H9 (cell line): ENCODE results near the gene TSPAN33. TPM values are rescaled to one million over a fixed set of nuclear protein-coding genes. Genes with fewer than 3 reads are reported as not detected.

Experiments used
- DNase-seq: peaks from one replicate; pipeline ENCODE4 v3.0.0-alpha.2; 2017
- H2AFZ ChIP-seq: one replicate; pipeline ENCODE4 v1.6.1; 2013; ENCODE audit warnings: mild to moderate bottlenecking, low read length, control low read depth, moderate library complexity
- H2AK5ac ChIP-seq: 2 replicates; pipeline ENCODE4 v1.6.1; 2013; ENCODE audit warnings: low read length, control low read depth, mixed read lengths; ENCODE audit not compliant: insufficient read length
- H2BK120ac ChIP-seq: one replicate; pipeline ENCODE4 v1.6.1; 2013; ENCODE audit warnings: low read depth, mild to moderate bottlenecking, low read length, control low read depth, inconsistent platforms; ENCODE audit not compliant: poor library complexity, severe bottlenecking
- H2BK12ac ChIP-seq: 2 replicates; pipeline ENCODE4 v1.6.1; 2013; ENCODE audit warnings: low read length, control low read depth, mixed read lengths, low read depth; ENCODE audit not compliant: insufficient read length
- H2BK15ac ChIP-seq: 2 replicates; pipeline ENCODE4 v1.6.1; 2013; ENCODE audit warnings: low read depth, low read length, control low read depth
- H2BK20ac ChIP-seq: one replicate; pipeline ENCODE4 v1.6.1; 2013; ENCODE audit warnings: low read depth, mild to moderate bottlenecking, low read length, control low read depth, inconsistent platforms; ENCODE audit not compliant: poor library complexity, severe bottlenecking
- H2BK5ac ChIP-seq: 2 replicates; pipeline ENCODE4 v1.6.1; 2013; ENCODE audit warnings: low read length, control low read depth, mixed read lengths; ENCODE audit not compliant: insufficient read length
- H3K14ac ChIP-seq: 2 replicates; pipeline ENCODE4 v1.6.1; 2013; ENCODE audit warnings: low read length, control low read depth; ENCODE audit not compliant: insufficient read depth
- H3K18ac ChIP-seq: 2 replicates; pipeline ENCODE4 v1.6.1; 2013; ENCODE audit warnings: low read depth, mild to moderate bottlenecking, mixed read lengths, low read length, control low read depth; ENCODE audit not compliant: insufficient read length
- H3K23ac ChIP-seq: 2 replicates; pipeline ENCODE4 v1.6.1; 2013; ENCODE audit warnings: low read length, control low read depth, mixed read lengths, low read depth; ENCODE audit not compliant: insufficient read length
- H3K23me2 ChIP-seq: 2 replicates; pipeline ENCODE4 v1.6.1; 2013; ENCODE audit warnings: low read depth, mild to moderate bottlenecking, mixed read lengths, low read length, control low read depth; ENCODE audit not compliant: insufficient read length, poor library complexity, severe bottlenecking
- H3K27ac ChIP-seq: 2 replicates; pipeline ENCODE4 v1.5.1; 2013; ENCODE audit warnings: low read length, control low read depth, mixed read lengths, low read depth; ENCODE audit not compliant: insufficient read length
- H3K27me3 ChIP-seq: 2 replicates; pipeline ENCODE4 v1.6.1; 2013; ENCODE audit warnings: low read length, control low read depth, inconsistent platforms; ENCODE audit not compliant: insufficient read depth
- H3K4ac ChIP-seq: 2 replicates; pipeline ENCODE4 v1.6.1; 2013; ENCODE audit warnings: low read depth, mild to moderate bottlenecking, control low read depth, inconsistent platforms, low read length, moderate library complexity
- H3K4me1 ChIP-seq: 2 replicates; pipeline ENCODE4 v1.6.1; 2013; ENCODE audit warnings: low read length, control low read depth, inconsistent platforms; ENCODE audit not compliant: insufficient read depth
- H3K4me2 ChIP-seq: 2 replicates; pipeline ENCODE4 v1.6.1; 2013; ENCODE audit warnings: low read length, control low read depth, mixed read lengths; ENCODE audit not compliant: insufficient read length, insufficient read depth
- H3K56ac ChIP-seq: 2 replicates; pipeline ENCODE4 v1.6.1; 2013; ENCODE audit warnings: low read depth, mild to moderate bottlenecking, mixed read lengths, low read length, control low read depth; ENCODE audit not compliant: insufficient read length
- H3K79me1 ChIP-seq: 2 replicates; pipeline ENCODE4 v1.6.1; 2013; ENCODE audit warnings: low read depth, mild to moderate bottlenecking, moderate library complexity, low read length, control low read depth, inconsistent platforms; ENCODE audit not compliant: insufficient read depth, poor library complexity, severe bottlenecking
- H3K79me2 ChIP-seq: 2 replicates; pipeline ENCODE4 v1.6.1; 2013; ENCODE audit warnings: low read length, control low read depth, inconsistent platforms; ENCODE audit not compliant: insufficient read depth
- H3K9ac ChIP-seq: 2 replicates; pipeline ENCODE4 v1.6.1; 2013; ENCODE audit warnings: low read length, control low read depth, mixed read lengths; ENCODE audit not compliant: insufficient read length; ENCODE audit errors: extremely low read depth
- H3K9me3 ChIP-seq: one replicate; pipeline ENCODE4 v1.6.1; 2013; ENCODE audit warnings: low read depth, low read length, inconsistent platforms; ENCODE audit not compliant: control insufficient read depth
- H3T11ph ChIP-seq: one replicate; pipeline ENCODE4 v1.6.1; 2013; ENCODE audit warnings: mild to moderate bottlenecking, low read length, control low read depth, inconsistent platforms
- H4K20me1 ChIP-seq: one replicate; pipeline ENCODE4 v1.6.1; 2013; ENCODE audit not compliant: control insufficient read depth, insufficient read length, insufficient read depth
- H4K5ac ChIP-seq: 2 replicates; pipeline ENCODE4 v1.6.1; 2013; ENCODE audit warnings: low read depth, mild to moderate bottlenecking, mixed read lengths, low read length, control low read depth; ENCODE audit not compliant: insufficient read length
- H4K8ac ChIP-seq: replicated peaks from 2 replicates; pipeline ENCODE4 v1.6.1; 2013; ENCODE audit warnings: low read length, control low read depth, mixed read lengths, low read depth; ENCODE audit not compliant: insufficient read length
- H4K91ac ChIP-seq: 2 replicates; pipeline ENCODE4 v1.6.1; 2013; ENCODE audit warnings: low read depth, mild to moderate bottlenecking, moderate library complexity, mixed read lengths, low read length, control low read depth; ENCODE audit not compliant: insufficient read length
- H3K27ac Mint-ChIP-seq, 3 experiments: 2 replicates in 2 of 3; 3 replicates in 1 of 3; pipeline ENCODE4 v1.8.0; 2020 to 2021; ENCODE audit warnings: mixed read lengths in 3 of 3, mild to moderate bottlenecking in 1 of 3, moderate library complexity in 1 of 3
- H3K27me3 Mint-ChIP-seq: 2 replicates; pipeline ENCODE4 v1.8.0; 2021; ENCODE audit warnings: low read depth, mild to moderate bottlenecking, moderate library complexity, mixed read lengths
- H3K36me3 Mint-ChIP-seq, 3 experiments: 2 replicates in 2 of 3; 3 replicates in 1 of 3; pipeline ENCODE4 v1.8.0; 2020 to 2021; ENCODE audit warnings: low read depth in 3 of 3, mixed read lengths in 3 of 3; ENCODE audit not compliant: insufficient read depth in 1 of 3
- H3K4me1 Mint-ChIP-seq, 2 experiments: 2 replicates each; pipeline ENCODE4 v1.8.0; 2020; ENCODE audit warnings: mixed read lengths in 2 of 2
- H3K4me3 Mint-ChIP-seq, 2 experiments: 2 replicates in 1 of 2; 3 replicates in 1 of 2; pipeline ENCODE4 v1.8.0; 2020 to 2021; ENCODE audit warnings: mild to moderate bottlenecking in 2 of 2, mixed read lengths in 2 of 2, moderate library complexity in 1 of 2
- H3K9me3 Mint-ChIP-seq, 2 experiments: 2 replicates in 1 of 2; 3 replicates in 1 of 2; pipeline ENCODE4 v1.8.0; 2020; ENCODE audit warnings: mild to moderate bottlenecking in 2 of 2, mixed read lengths in 2 of 2, moderate library complexity in 1 of 2
- WGBS: extraction: QIAGEN DNeasy Blood & Tissue Kit; methylation state at CpG from one replicate; pipeline ENCODE4 v1.1.7; 2013; ENCODE audit warnings: missing lambda C conversion rate, low lambda C conversion rate, mixed read lengths; ENCODE audit not compliant: insufficient read length; ENCODE audit errors: extremely low coverage; 5-methylcytosine and 5-hydroxymethylcytosine counted together
- total RNA-seq: library from RNA; stranded (reverse); gene quantifications from 2 replicates; pipeline ENCODE4 v1.2.1, GENCODE V29; 2021
- TF ChIP-seq, protein P1 (sequence below): fragments of 200-600 bp; sonication (generic); conservative IDR thresholded peaks from 3 replicates; pipeline ENCODE4 v1.8.0; 2021; ENCODE audit warnings: antibody characterized with exemption, mild to moderate bottlenecking

The TSPAN33 gene
- total RNA-seq, 1 experiment from 2014 or later: 34.7 TPM

GRCh38 chr7:129101746-129102145 lies 42.8 kb upstream of the TSPAN33 start:
- no peak for DNase-seq
- no peak overlapping the region for H3T11ph ChIP-seq
- no peak overlapping the region for H3K18ac ChIP-seq
- TF ChIP-seq, protein P1, sequence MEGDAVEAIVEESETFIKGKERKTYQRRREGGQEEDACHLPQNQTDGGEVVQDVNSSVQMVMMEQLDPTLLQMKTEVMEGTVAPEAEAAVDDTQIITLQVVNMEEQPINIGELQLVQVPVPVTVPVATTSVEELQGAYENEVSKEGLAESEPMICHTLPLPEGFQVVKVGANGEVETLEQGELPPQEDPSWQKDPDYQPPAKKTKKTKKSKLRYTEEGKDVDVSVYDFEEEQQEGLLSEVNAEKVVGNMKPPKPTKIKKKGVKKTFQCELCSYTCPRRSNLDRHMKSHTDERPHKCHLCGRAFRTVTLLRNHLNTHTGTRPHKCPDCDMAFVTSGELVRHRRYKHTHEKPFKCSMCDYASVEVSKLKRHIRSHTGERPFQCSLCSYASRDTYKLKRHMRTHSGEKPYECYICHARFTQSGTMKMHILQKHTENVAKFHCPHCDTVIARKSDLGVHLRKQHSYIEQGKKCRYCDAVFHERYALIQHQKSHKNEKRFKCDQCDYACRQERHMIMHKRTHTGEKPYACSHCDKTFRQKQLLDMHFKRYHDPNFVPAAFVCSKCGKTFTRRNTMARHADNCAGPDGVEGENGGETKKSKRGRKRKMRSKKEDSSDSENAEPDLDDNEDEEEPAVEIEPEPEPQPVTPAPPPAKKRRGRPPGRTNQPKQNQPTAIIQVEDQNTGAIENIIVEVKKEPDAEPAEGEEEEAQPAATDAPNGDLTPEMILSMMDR: no peak
- no peak overlapping the region for H3K23ac ChIP-seq
- H3K9ac ChIP-seq: no peak overlapping the region
- no peaks in the 10 kb centered on the region for H3K27me3 ChIP-seq
- no peak overlapping the region for H4K8ac ChIP-seq
- peaks cover 0 to 4% of the 10 kb centered on the region in 2 experiments; a peak in 2 of 4 replicates for H3K4me1 Mint-ChIP-seq
- H3K14ac ChIP-seq: no peak overlapping the region
- no peak overlapping the region for H4K91ac ChIP-seq
- H2BK5ac ChIP-seq: no peak overlapping the region
- H3K79me1 ChIP-seq: no peaks in the 10 kb centered on the region
- H2BK12ac ChIP-seq: no peak overlapping the region
- H2AFZ ChIP-seq: no peak overlapping the region
- no peak overlapping the region for H3K56ac ChIP-seq
- H3K4me3 Mint-ChIP-seq: no peak overlapping the region
- no peak overlapping the region for H3K4me2 ChIP-seq
- no peaks in the 10 kb centered on the region for H3K36me3 Mint-ChIP-seq
- no peak overlapping the region for H3K4ac ChIP-seq
- no peak overlapping the region for H2AK5ac ChIP-seq
- H3K79me2 ChIP-seq: no peaks in the 10 kb centered on the region
- H2BK20ac ChIP-seq: no peak overlapping the region
- no peak overlapping the region for H2BK120ac ChIP-seq
- no peak overlapping the region for H4K5ac ChIP-seq
- H3K9me3 ChIP-seq: no peaks in the 10 kb centered on the region
- no peaks in the 10 kb centered on the region for H3K23me2 ChIP-seq
- no peaks in the 10 kb centered on the region for H3K9me3 Mint-ChIP-seq
- no CpG with 5 or more reads among the region's 6 CpGs for WGBS
- H3K4me1 ChIP-seq: peaks cover 5% of the 10 kb centered on the region; the same call in 1 of the 2 replicates
- H4K20me1 ChIP-seq: no peaks in the 10 kb centered on the region
- H2BK15ac ChIP-seq: no peak overlapping the region
- no peaks in the 10 kb centered on the region; the same call in 1 of the 2 replicates for H3K27me3 Mint-ChIP-seq
- no peak overlapping the region for H3K27ac Mint-ChIP-seq
- no peak overlapping the region for H3K27ac ChIP-seq
